Peyer's patch (tissue), 4 donors: ENCODE data around the gene FSIP1. TPM values are rescaled to one million over a fixed set of nuclear protein-coding genes. Genes with fewer than 3 reads are reported as not detected.

Experiments
- DNase-seq, 3 donors: peaks; one replicate each; pipeline ENCODE4 v3.0.0-alpha.2; 2017 to 2019
- H3K27ac ChIP-seq, 4 donors: fragments of 200-600 bp; sonication (generic); one replicate each; pipeline ENCODE4 v1.5.1; 2016 to 2019
- H3K27me3 ChIP-seq, 2 donors: fragments of 200-600 bp; sonication (generic); one replicate each; pipeline ENCODE4 v1.5.1; 2019
- H3K36me3 ChIP-seq, 3 donors: fragments of 200-600 bp; sonication (generic); one replicate each; pipeline ENCODE4 v1.5.1; 2016 to 2019
- H3K4me1 ChIP-seq, 4 donors: fragments of 200-600 bp; sonication (generic); one replicate each; pipeline ENCODE4 v1.5.1; 2016 to 2019
- H3K4me3 ChIP-seq, 4 donors: fragments of 200-600 bp; sonication (generic); 1 replicate in 3 of 4; 2 replicates in 1 of 4; pipeline ENCODE4 v1.5.1; 2016 to 2019; ENCODE audit warnings: mild to moderate bottlenecking in 1 of 4
- H3K9me3 ChIP-seq, 4 donors: fragments of 200-600 bp; sonication (generic); one replicate each; pipeline ENCODE4 v1.5.1; 2016 to 2019; ENCODE audit warnings: mild to moderate bottlenecking in 1 of 4
- CTCF ChIP-seq, 6 experiments: fragments of 450-650 bp in 4 of 6; fragments of 200-600 bp in 2 of 6; sonication (generic) in 1 of 6; IDR thresholded peaks; one replicate each; pipeline ENCODE4 v1.5.1; 2017 to 2019; ENCODE audit warnings: antibody characterized with exemption in 6 of 6, mild to moderate bottlenecking in 3 of 6, moderate library complexity in 1 of 6
- POLR2A ChIP-seq, 2 donors: fragments of 450-650 bp; IDR thresholded peaks; one replicate each; pipeline ENCODE4 v1.5.1; 2017; ENCODE audit warnings: antibody characterized with exemption in 2 of 2, mild to moderate bottlenecking in 2 of 2, moderate library complexity in 2 of 2
- total RNA-seq, 4 donors: library from RNA; depleted of rRNA; stranded (reverse); fragments of >200 nt; gene quantifications; one replicate each; pipeline ENCODE4 v1.1.0, GENCODE V29; 2016

Gene FSIP1
- total RNA-seq, 4 donors from 2014 or later = not detected

- TF ChIP-seq POLR2A (IDR thresholded peaks at IDR 0.05) = no peak
- TF ChIP-seq CTCF (IDR thresholded peaks at IDR 0.05) = no peak
- no peak for DNase-seq
- Histone ChIP-seq H3K9me3 (no peaks in the 10 kb centered on the region), H3K4me1 (peaks cover 0 to 3% (median 0%) of the 10 kb centered on the region in 4 donors), H3K4me3 (no peak overlapping the region), H3K27ac (no peak overlapping the region), H3K27me3 (no peaks in the 10 kb centered on the region), H3K36me3 (no peaks in the 10 kb centered on the region)
Measured at GRCh38 chr15:39744334-39745103, 38.1 kb downstream of the FSIP1 start.

- no peak for DNase-seq
Measured at GRCh38 chr15:39743611-39744010, 39.0 kb downstream of the FSIP1 start.

GRCh38 chr15:39741258-39741657 is 41.4 kb downstream of the FSIP1 start:
- H3K27me3 ChIP-seq = no peaks in the 10 kb centered on the region
- H3K4me3 ChIP-seq = no peak overlapping the region
- H3K9me3 ChIP-seq = no peaks in the 10 kb centered on the region
- no peaks in the 10 kb centered on the region for H3K36me3 ChIP-seq
- TF ChIP-seq CTCF (IDR thresholded peaks at IDR 0.05) (no peak), POLR2A (IDR thresholded peaks at IDR 0.05) (no peak)
- H3K4me1 ChIP-seq = no peaks in the 10 kb centered on the region
- no peak overlapping the region for H3K27ac ChIP-seq
- no peak for DNase-seq

More at GRCh38 chr15:39743611-39744010, 39.0 kb downstream of the FSIP1 start:
- peaks cover 0 to 3% (median 0%) of the 10 kb centered on the region in 4 donors for H3K4me1 ChIP-seq
- TF ChIP-seq POLR2A (IDR thresholded peaks at IDR 0.05) (no peak), CTCF (IDR thresholded peaks at IDR 0.05) (no peak)
- no peaks in the 10 kb centered on the region for H3K9me3 ChIP-seq
- H3K4me3 ChIP-seq = no peak overlapping the region
- H3K27me3 ChIP-seq = no peaks in the 10 kb centered on the region
- no peak overlapping the region for H3K27ac ChIP-seq
- H3K36me3 ChIP-seq = no peaks in the 10 kb centered on the region

- no peaks in the 10 kb centered on the region for H3K27me3 ChIP-seq
Measured at GRCh38 chr15:39738998-39739397, 43.6 kb downstream of the FSIP1 start.

GRCh38 chr15:39737196-39737550 is 45.5 kb downstream of the FSIP1 start:
- H3K27ac ChIP-seq = no peak overlapping the region
- no peaks in the 10 kb centered on the region for H3K27me3 ChIP-seq
- no peak overlapping the region for H3K4me3 ChIP-seq
- TF ChIP-seq POLR2A (IDR thresholded peaks at IDR 0.05) (no peak), CTCF (IDR thresholded peaks at IDR 0.05) (no peak)
- no peaks in the 10 kb centered on the region for H3K36me3 ChIP-seq
- no peaks in the 10 kb centered on the region for H3K9me3 ChIP-seq
- H3K4me1 ChIP-seq = no peaks in the 10 kb centered on the region
- DNase-seq = no peak

More at GRCh38 chr15:39738998-39739397, 43.6 kb downstream of the FSIP1 start:
- H3K9me3 ChIP-seq = no peaks in the 10 kb centered on the region
- DNase-seq = no peak
- no peak overlapping the region for H3K27ac ChIP-seq
- TF ChIP-seq CTCF (IDR thresholded peaks at IDR 0.05) (no peak), POLR2A (IDR thresholded peaks at IDR 0.05) (no peak)
- H3K4me1 ChIP-seq = no peaks in the 10 kb centered on the region
- H3K4me3 ChIP-seq = no peak overlapping the region
- H3K36me3 ChIP-seq = no peaks in the 10 kb centered on the region
